K562 (cell line): Measurements from ENCODE around the gene NUCKS1. TPM values are rescaled to one million over a fixed set of nuclear protein-coding genes. Genes with fewer than 3 reads are reported as not detected.

ENCODE experiments used
- ATAC-seq: fragments of 200-7000 bp; cut with Tn5 transposase; 3 replicates; pipeline ENCODE4 v1.9.1; 2020; ENCODE audit warnings: moderate library complexity
- BruUV-seq: library from RNA; stranded (reverse); fragments of 400-500 nt; replicated peaks from 2 replicates; lab custom pipeline; 2021; lab: Mats Ljungman, UMichigan
- CTCF ChIA-PET: fragments of 300-600 bp; formaldehyde crosslinking; extraction: SDS; loops from one replicate; lab custom pipeline; 2021; ENCODE audit warnings: low intra/inter-chr PET ratio; lab: Yijun Ruan, JAX
- POLR2A ChIA-PET: fragments of 300-600, 350-650 bp; sonication (Branson Sonifier 250); formaldehyde crosslinking; extraction: SDS; loops from one replicate; lab custom pipeline; 2021; ENCODE audit warnings: antibody characterized with exemption, inconsistent platforms; lab: Yijun Ruan, JAX
- DNase-seq, 4 experiments: peaks; one replicate each; pipeline versions ENCODE4 v3.0.0 to v3.0.0-alpha.2; 2011 to 2018; ENCODE audit warnings: low spot score in 3 of 4, mixed read lengths in 3 of 4; ENCODE audit errors: extremely low read depth in 1 of 4
- FAIRE-seq: peaks from 2 replicates; lab custom pipeline; 2011; peaks lifted over from hg19 to GRCh38; lab: Jason Lieb, UNC
- H2AFZ ChIP-seq: 2 replicates; pipeline ENCODE4 v1.6.0; 2011; ENCODE audit warnings: low read depth, low read length, control low read depth, inconsistent platforms
- H3K27ac ChIP-seq: fragments of 200-600 bp; 3 replicates; pipeline ENCODE4 v1.8.0; 2011; ENCODE audit warnings: low read depth, mild to moderate bottlenecking, control low read depth, inconsistent platforms, low read length, moderate library complexity, mixed read lengths; ENCODE audit errors: extremely low read depth
- H3K27me3 ChIP-seq, 2 experiments: fragments of 300-600 bp in 1 of 2; 2 replicates in 1 of 2; 3 replicates in 1 of 2; pipeline versions ENCODE4 v1.6.0 to v1.8.0; 2011; ENCODE audit warnings: inconsistent platforms in 2 of 2, low read length in 2 of 2, mild to moderate bottlenecking in 1 of 2, mixed read lengths in 1 of 2, moderate library complexity in 1 of 2; ENCODE audit not compliant: control insufficient read depth in 2 of 2, insufficient read depth in 2 of 2
- H3K36me3 ChIP-seq: fragments of 300-600 bp; 3 replicates; pipeline ENCODE4 v1.8.0; 2011; ENCODE audit warnings: mild to moderate bottlenecking, low read length, inconsistent platforms; ENCODE audit not compliant: control insufficient read depth, insufficient read depth
- H3K4me1 ChIP-seq, 2 experiments: fragments of 200-600 bp in 1 of 2; replicated peaks in 1 of 2; 2 replicates in 1 of 2; 3 replicates in 1 of 2; pipeline versions ENCODE4 v1.5.1 to v1.8.0; 2011; ENCODE audit warnings: inconsistent platforms in 2 of 2, low read length in 2 of 2, mild to moderate bottlenecking in 1 of 2, mixed read lengths in 1 of 2, moderate library complexity in 1 of 2; ENCODE audit not compliant: control insufficient read depth in 2 of 2, insufficient read depth in 2 of 2
- H3K4me2 ChIP-seq: 2 replicates; pipeline ENCODE4 v1.6.1; 2011; ENCODE audit warnings: low read length, control low read depth, inconsistent platforms, mixed read lengths; ENCODE audit not compliant: insufficient read depth
- H3K4me3 ChIP-seq: fragments of 200-600 bp; sonication (generic), shearing (Covaris generic); 2 replicates; pipeline ENCODE4 v1.5.1; 2016; ENCODE audit warnings: control low read depth, inconsistent platforms
- H3K79me2 ChIP-seq: fragments of 200-600 bp; 3 replicates; pipeline ENCODE4 v1.8.0; 2011; ENCODE audit warnings: low read length, inconsistent platforms; ENCODE audit not compliant: control insufficient read depth, insufficient read depth
- H3K9ac ChIP-seq, 2 experiments: 2 replicates each; pipeline versions ENCODE4 v1.6.0 to v1.6.1; 2011; ENCODE audit warnings: low read depth in 2 of 2, low read length in 2 of 2, control low read depth in 1 of 2, inconsistent platforms in 1 of 2, mild to moderate bottlenecking in 1 of 2, mixed read lengths in 1 of 2; ENCODE audit not compliant: insufficient read depth in 1 of 2
- H3K9me1 ChIP-seq: one replicate; pipeline ENCODE4 v1.6.0; 2011; ENCODE audit warnings: inconsistent platforms, mild to moderate bottlenecking, low read length, moderate library complexity; ENCODE audit not compliant: control insufficient read depth, insufficient read depth
- H3K9me3 ChIP-seq: replicated peaks from 2 replicates; pipeline ENCODE4 v1.5.1; 2011; ENCODE audit warnings: low read depth, low read length, inconsistent platforms; ENCODE audit not compliant: control insufficient read depth, insufficient read depth
- H4K20me1 ChIP-seq: replicated peaks from 2 replicates; pipeline ENCODE4 v1.6.1; 2011; ENCODE audit warnings: low read length, inconsistent platforms, mixed read lengths; ENCODE audit not compliant: control insufficient read depth, insufficient read depth
- ATF4 ChIP-seq: fragments of 450-650 bp; formaldehyde crosslinking; IDR thresholded peaks from 2 replicates; pipeline ENCODE4 v1.4.0; 2022; ENCODE audit warnings: mild to moderate bottlenecking, moderate library complexity
- CXXC5 ChIP-seq: fragments of 250-450 bp; sonication (Bioruptor Pico); IDR thresholded peaks from 2 replicates; pipeline ENCODE4 v1.8.0; 2022; ENCODE audit warnings: inconsistent platforms, mild to moderate bottlenecking, moderate library complexity
- E2F6 ChIP-seq, 2 experiments: IDR thresholded peaks; 2 replicates each; pipeline ENCODE4 v1.6.1; 2011; ENCODE audit warnings: borderline replicate concordance in 1 of 2, control low read depth in 1 of 2, low read depth in 1 of 2, low read length in 1 of 2, mild to moderate bottlenecking in 1 of 2, mixed read lengths in 1 of 2, moderate library complexity in 1 of 2; ENCODE audit not compliant: insufficient read depth in 1 of 2, insufficient read length in 1 of 2, poor library complexity in 1 of 2, severe bottlenecking in 1 of 2; ENCODE audit errors: extremely low read depth in 1 of 2
- GATAD2B ChIP-seq: fragments of 450-650 bp; IDR thresholded peaks from 2 replicates; pipeline ENCODE4 v1.6.1; 2017; ENCODE audit warnings: mild to moderate bottlenecking, borderline replicate concordance
- IRF2 ChIP-seq: sonication (generic); formaldehyde crosslinking; IDR thresholded peaks from 2 replicates; pipeline ENCODE4 v1.8.1; 2022; ENCODE audit warnings: mild to moderate bottlenecking, missing genetic modification reagents
- PHB ChIP-seq: fragments of 250-450 bp; sonication (Bioruptor Pico); IDR thresholded peaks from 2 replicates; pipeline ENCODE4 v1.5.0; 2021
- POLR3A ChIP-seq: IDR thresholded peaks from 2 replicates; pipeline ENCODE4 v1.6.1; 2011; ENCODE audit warnings: borderline replicate concordance, mild to moderate bottlenecking, moderate library complexity; ENCODE audit not compliant: insufficient read length, insufficient read depth; ENCODE audit errors: extremely low read depth
- RFX5 ChIP-seq: IDR thresholded peaks from 2 replicates; pipeline ENCODE4 v1.6.1; 2011; ENCODE audit warnings: low read depth, mild to moderate bottlenecking, improper control_type of control experiment, low read length
- SMARCE1 ChIP-seq: fragments of 450-650 bp; IDR thresholded peaks from 2 replicates; pipeline ENCODE4 v1.7.1; 2016; ENCODE audit warnings: mild to moderate bottlenecking
- SRSF7 ChIP-seq: fragments of 200-400 bp; formaldehyde crosslinking; optimal IDR thresholded peaks from 2 replicates; pipeline ENCODE3; 2017; ENCODE audit warnings: mild to moderate bottlenecking, low read depth, low read length
- ZHX1 ChIP-seq: fragments of 150-350 bp; conservative IDR thresholded peaks from 2 replicates; pipeline ENCODE4 v1.6.1; 2014; ENCODE audit warnings: low read length
- ZNF143 ChIP-seq: sonication (generic); formaldehyde crosslinking; IDR thresholded peaks from 2 replicates; pipeline ENCODE4 v1.9.0; 2022; ENCODE audit warnings: mild to moderate bottlenecking, missing genetic modification reagents
- WGBS: fragments of 100-300 bp; shearing (Covaris generic); methylation state at CpG from one replicate; pipeline ENCODE4 v1.1.6; 2016; ENCODE audit warnings: low coverage, mixed read lengths; ENCODE audit not compliant: insufficient coverage; ENCODE audit errors: missing lambda C conversion rate; 5-methylcytosine and 5-hydroxymethylcytosine counted together
- in situ Hi-C: fragments of 300-500 bp; cut with MboI; formaldehyde crosslinking; loops from 4 replicates; pipeline ENCODE4 v1.15.0; 2018; ENCODE audit warnings: inconsistent platforms, mixed read lengths
- intact Hi-C: fragments of 100-400 bp; cut with micrococcal nuclease; formaldehyde crosslinking; loops from 2 replicates; pipeline ENCODE4 v1.14.2; 2022
- polyA plus RNA-seq, 8 experiments: library from polyadenylated mRNA; depleted of rRNA in 4 of 8; stranded (reverse) in 5 of 8; unstranded in 3 of 8; fragments of >200 nt; fragmentation: Nextera tagmentation in 2 of 8; fragmentation: Illumina TruSeq in 1 of 8; extraction: Ambion mirVana in 2 of 8; extraction: Trizol in 1 of 8; gene quantifications; 2 replicates each; pipeline versions ENCODE4 v1.2.1 to v1.2.3, GENCODE V29; 2011 to 2014; ENCODE audit warnings: inconsistent platforms in 1 of 8, missing spikeins in 1 of 8
- total RNA-seq, 7 experiments: library from RNA; depleted of rRNA in 6 of 7; stranded (reverse); fragments of >200 nt in 6 of 7; fragmentation: Illumina TruSeq in 2 of 7; extraction: Trizol in 2 of 7; gene quantifications; 2 replicates each; pipeline versions ENCODE4 v1.2.1 to v1.2.3, GENCODE V29; 2011 to 2021; ENCODE audit warnings: low replicate concordance in 1 of 7

The NUCKS1 gene
- total and polyA plus RNA-seq, 9 of the 15 experiments (the other 6 are each of a cell fraction or from before 2014, with no cell fraction given), result 66.7 to 244 (median 149) TPM

- ATAC-seq (no peak), FAIRE-seq (no peak)
- H3K4me3 ChIP-seq, result no peak overlapping the region
- no TSS peak for BruUV-seq
- no peaks in the 10 kb centered on the region; a peak in 1 of 5 replicates for H3K4me1 ChIP-seq
- CTCF ChIA-PET, result no interaction called here
- no peaks in the 10 kb centered on the region for H3K36me3 ChIP-seq
- no peak for TF ChIP-seq ZNF143
- TF ChIP-seq PHB (CRISPR knock-in tag), result no peak
- TF ChIP-seq RFX5, result no peak
- 0 out of 2 replicates have a peak, but pooled peaks have one; percentile 23 for TF ChIP-seq GATAD2B
- TF ChIP-seq ATF4 (CRISPR knock-in tag), result no peak
- TF ChIP-seq, all 486 proteins: peak for 1
- DNase-seq, result no peak
- H4K20me1 ChIP-seq, result no peaks in the 10 kb centered on the region
- intact Hi-C loops (no loop called here), in situ Hi-C loops (no loop called here)
- H3K27ac ChIP-seq, result no peak overlapping the region
- no peaks in the 10 kb centered on the region for H3K79me2 ChIP-seq
- H3K9me3 ChIP-seq, result no peaks in the 10 kb centered on the region
- H3K27me3 ChIP-seq, result no peaks in the 10 kb centered on the region
- H3K9ac ChIP-seq, result no peak overlapping the region
- H3K4me2 ChIP-seq, result no peak overlapping the region
- POLR2A ChIA-PET, result interaction anchor here (1.2 to 2.8 kb wide), 4 partner anchors 8 to 15 kb away, joined by 3 to 20 read pairs (median 6); partner anchors contain the start of gene RAB29
- H3K9me1 ChIP-seq, result no peaks in the 10 kb centered on the region
- no peak overlapping the region for H2AFZ ChIP-seq
Observed at GRCh38 chr1:205763980-205764379, 14.0 kb upstream of the NUCKS1 start.

- 62% methylated on average over 3 of the region's 3 CpGs for WGBS
- TF ChIP-seq SMARCE1, result no peak
- no peak for TF ChIP-seq POLR3A
- no peak for TF ChIP-seq E2F6 (IDR thresholded peaks at IDR 0.05; ENCODE audit: borderline replicate concordance in 1 of 2, extremely low read depth in 1 of 2, insufficient read depth in 1 of 2, insufficient read length in 1 of 2, low read depth in 1 of 2, low read length in 1 of 2, poor library complexity in 1 of 2, severe bottlenecking in 1 of 2)
- no peak for TF ChIP-seq ZHX1
- TF ChIP-seq IRF2, result no peak
- TF ChIP-seq CXXC5 (CRISPR knock-in tag), result no peak
- no peak for TF ChIP-seq SRSF7
Observed at GRCh38 chr1:205760606-205761005, 10.6 kb upstream of the NUCKS1 start.

More at GRCh38 chr1:205760606-205761005, 10.6 kb upstream of the NUCKS1 start:
- H3K36me3 ChIP-seq, result no peaks in the 10 kb centered on the region
- H2AFZ ChIP-seq, result no peak overlapping the region
- H3K79me2 ChIP-seq, result no peaks in the 10 kb centered on the region
- FAIRE-seq (no peak), ATAC-seq (no peak), DNase-seq (no peak)
- no peaks in the 10 kb centered on the region for H3K27me3 ChIP-seq
- POLR2A ChIA-PET, result interaction anchor here (0.6 to 1.7 kb wide), 4 partner anchors 10 to 31 kb away, joined by 3 to 9 read pairs (median 4); partner anchors contain the start of genes NUCKS1 and RAB29
- H3K9ac ChIP-seq, result no peak overlapping the region
- no peaks in the 10 kb centered on the region for H4K20me1 ChIP-seq
- H3K4me3 ChIP-seq, result no peak overlapping the region
- no peaks in the 10 kb centered on the region for H3K9me1 ChIP-seq
- CTCF ChIA-PET, result no interaction called here
- no peak overlapping the region for H3K27ac ChIP-seq
- H3K9me3 ChIP-seq, result no peaks in the 10 kb centered on the region
- intact Hi-C loops, result no loop called here
- H3K4me1 ChIP-seq, result peaks cover 0 to 1% of the 10 kb centered on the region in 2 experiments; a peak in 2 of 5 replicates
- in situ Hi-C loops, result no loop called here
- H3K4me2 ChIP-seq, result no peak overlapping the region
- BruUV-seq, result no TSS peak
